T-cell (primary cell): ENCODE data around the gene GPHA2. TPM values are rescaled to one million over a fixed set of nuclear protein-coding genes. Genes with fewer than 3 reads are reported as not detected.
A peak's percentile ranks its signal among the peaks of the same experiment; 100 is the strongest.

Experiments used
- ATAC-seq, 4 experiments: fragments of 200-7000 bp in 3 of 4; fragments of 150-1000 bp in 1 of 4; cut with Tn5 transposase; replicated peaks in 1 of 4; 1 replicate in 3 of 4; 2 replicates in 1 of 4; pipeline ENCODE4 v1.10.0; 2021; ENCODE audit warnings: moderate library complexity in 3 of 4, mild to moderate bottlenecking in 2 of 4, moderate number of reproducible peaks in 1 of 4
- CTCF ChIA-PET, 2 donors: fragments of 300-600 bp; sonication (Branson Sonifier 250); formaldehyde crosslinking; loops; one replicate each; lab custom pipeline; 2022; ENCODE audit warnings: antibody characterized with exemption in 2 of 2; lab: Charles Lee
- POLR2A ChIA-PET, 2 donors: fragments of 300-600 bp; sonication (Branson Sonifier 250); formaldehyde crosslinking; loops; one replicate each; lab custom pipeline; 2022; ENCODE audit warnings: antibody characterized with exemption in 2 of 2; lab: Charles Lee
- DNase-seq, 35 experiments: peaks; one replicate each; pipeline versions ENCODE4 v3.0.0 to v3.0.0-alpha.2; 2013 to 2023
- H3K27ac ChIP-seq: one replicate; pipeline ENCODE4 v1.5.1; 2013; ENCODE audit warnings: low read length
- H3K27me3 ChIP-seq, 2 experiments: replicated peaks in 1 of 2; 1 replicate in 1 of 2; 2 replicates in 1 of 2; pipeline versions ENCODE4 v1.6.1 to v1.7.0; 2013; ENCODE audit warnings: low read length in 1 of 2, mixed read lengths in 1 of 2; ENCODE audit not compliant: control insufficient read depth in 2 of 2, insufficient read depth in 2 of 2; ENCODE audit errors: extremely low read depth in 1 of 2
- H3K36me3 ChIP-seq, 2 donors: 1 replicate in 1 of 2; 2 replicates in 1 of 2; pipeline versions ENCODE4 v1.6.1 to v1.7.0; 2013; ENCODE audit warnings: low read length in 1 of 2; ENCODE audit not compliant: control insufficient read depth in 2 of 2, insufficient read depth in 1 of 2; ENCODE audit errors: extremely low read depth in 1 of 2
- H3K4me1 ChIP-seq, 2 experiments: 1 replicate in 1 of 2; 2 replicates in 1 of 2; pipeline versions ENCODE4 v1.6.1 to v1.7.0; 2013; ENCODE audit warnings: low read length in 2 of 2, mixed read lengths in 1 of 2; ENCODE audit not compliant: insufficient read depth in 2 of 2, control insufficient read depth in 1 of 2; ENCODE audit errors: extremely low read depth in 1 of 2
- H3K4me3 ChIP-seq, 2 donors: 1 replicate in 1 of 2; 2 replicates in 1 of 2; pipeline versions ENCODE4 v1.5.1 to v1.7.0; 2013; ENCODE audit warnings: mild to moderate bottlenecking in 2 of 2, low read length in 1 of 2, moderate library complexity in 1 of 2; ENCODE audit not compliant: control insufficient read depth in 1 of 2; ENCODE audit errors: extremely low read depth in 1 of 2
- H3K9me3 ChIP-seq: 2 replicates; pipeline ENCODE4 v1.7.0; 2013
- H3K27ac Mint-ChIP-seq, 2 donors: one replicate each; pipeline ENCODE4 v1.8.0; 2020 to 2021; ENCODE audit warnings: mild to moderate bottlenecking in 2 of 2, mixed read lengths in 2 of 2
- H3K27me3 Mint-ChIP-seq, 2 donors: one replicate each; pipeline ENCODE4 v1.8.0; 2021 to 2022; ENCODE audit warnings: mixed read lengths in 2 of 2
- H3K36me3 Mint-ChIP-seq: one replicate; pipeline ENCODE4 v1.8.0; 2021; ENCODE audit warnings: mixed read lengths
- H3K4me1 Mint-ChIP-seq, 3 donors: one replicate each; pipeline ENCODE4 v1.8.0; 2020 to 2022; ENCODE audit warnings: mixed read lengths in 3 of 3, mild to moderate bottlenecking in 1 of 3
- H3K4me3 Mint-ChIP-seq, 3 donors: one replicate each; pipeline ENCODE4 v1.8.0; 2020 to 2022; ENCODE audit warnings: mild to moderate bottlenecking in 3 of 3, mixed read lengths in 3 of 3, moderate library complexity in 3 of 3
- H3K9me3 Mint-ChIP-seq, 3 donors: one replicate each; pipeline ENCODE4 v1.8.0; 2020 to 2022; ENCODE audit warnings: mixed read lengths in 3 of 3
- WGBS: methylation state at CpG from one replicate; pipeline ENCODE4 v1.1.5; 2013; ENCODE audit warnings: missing lambda C conversion rate; ENCODE audit not compliant: insufficient coverage; 5-methylcytosine and 5-hydroxymethylcytosine counted together
- total RNA-seq, 35 experiments: library from RNA in 6 of 35; stranded (reverse) in 6 of 35; fragments of 120-200 nt in 1 of 35; gene quantifications; one replicate each; pipeline versions ENCODE4 v1.2.1 to v1.2.4 and lab custom pipeline; 2013 to 2026

Gene GPHA2
- total RNA-seq, 5 donors from 2014 or later (not counting 1 experiment from before 2014, with no cell fraction given): 0.90 TPM; not detected in 4

DNA sequence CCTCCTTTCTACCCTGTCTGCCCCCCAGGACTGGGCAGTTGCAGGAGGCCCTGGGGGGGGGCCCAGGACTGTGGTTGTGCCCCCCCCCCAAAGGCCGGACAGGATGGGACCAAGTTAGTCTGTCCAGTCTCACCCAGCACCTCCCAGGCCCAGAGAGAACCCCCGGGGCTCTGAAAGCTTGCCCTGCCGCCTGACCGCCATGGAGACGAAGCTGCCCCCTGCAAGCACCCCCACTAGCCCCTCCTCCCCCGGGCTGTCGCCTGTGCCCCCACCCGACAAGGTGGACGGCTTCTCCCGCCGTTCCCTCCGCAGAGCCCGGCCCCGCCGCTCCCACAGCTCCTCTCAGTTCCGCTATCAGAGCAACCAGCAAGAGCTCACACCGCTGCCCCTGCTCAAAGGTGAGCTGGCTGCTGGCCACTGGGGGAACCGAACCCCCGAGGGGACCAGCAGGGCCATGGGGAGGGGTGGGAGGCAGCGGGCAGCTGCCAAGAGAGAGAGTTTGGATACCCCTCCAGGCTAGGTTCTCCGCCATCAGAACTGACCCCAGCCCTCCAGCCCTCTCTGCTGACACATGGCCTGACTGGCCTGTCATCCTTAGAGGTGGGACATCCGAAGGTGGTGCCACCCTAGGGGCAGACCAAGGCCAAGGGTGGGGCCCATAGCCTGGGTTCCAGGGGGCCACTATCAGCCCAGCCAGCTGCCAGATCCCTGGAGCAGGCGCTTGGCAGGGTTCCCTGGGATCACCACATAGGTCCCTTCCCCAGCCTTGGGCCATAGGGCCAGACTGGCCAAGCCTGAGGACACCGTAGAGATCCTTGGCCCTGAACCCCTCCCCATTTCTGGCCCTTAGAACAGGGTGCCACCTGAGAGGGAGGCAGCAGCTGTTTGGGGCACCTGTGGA, 9.9 kb downstream of the GPHA2 start:
- peaks cover 14 to 23% (median 18%) of the 10 kb centered on the region in 3 donors for H3K4me1 Mint-ChIP-seq
- H3K4me1 ChIP-seq: peaks cover 0 to 28% of the 10 kb centered on the region in 2 experiments
- H3K4me3 ChIP-seq: peak overlapping the region; percentile 71 to 72
- DNase-seq (no peak), ATAC-seq (no peak)
- no peaks in the 10 kb centered on the region for H3K27me3 ChIP-seq
- no peaks in the 10 kb centered on the region for H3K9me3 ChIP-seq
- POLR2A ChIA-PET: interaction anchor here in 1 of 2 donors (0.6 kb wide), 1 partner anchor 639 kb away, joined by 5 read pairs; no protein-coding TSS in a partner anchor
- peak overlapping the region; percentile 90 to 94 (median 93) for H3K4me3 Mint-ChIP-seq
- H3K9me3 Mint-ChIP-seq: no peaks in the 10 kb centered on the region
- H3K36me3 Mint-ChIP-seq: peaks cover 19% of the 10 kb centered on the region
- CTCF ChIA-PET: no interaction called here
- WGBS: 92% methylated on average over 18 of the region's 24 CpGs
- H3K27ac Mint-ChIP-seq: no peak overlapping the region
- peaks cover 10 to 13% of the 10 kb centered on the region in 2 donors for H3K36me3 ChIP-seq
- H3K27me3 Mint-ChIP-seq: no peaks in the 10 kb centered on the region
- H3K27ac ChIP-seq: no peak overlapping the region

DNA sequence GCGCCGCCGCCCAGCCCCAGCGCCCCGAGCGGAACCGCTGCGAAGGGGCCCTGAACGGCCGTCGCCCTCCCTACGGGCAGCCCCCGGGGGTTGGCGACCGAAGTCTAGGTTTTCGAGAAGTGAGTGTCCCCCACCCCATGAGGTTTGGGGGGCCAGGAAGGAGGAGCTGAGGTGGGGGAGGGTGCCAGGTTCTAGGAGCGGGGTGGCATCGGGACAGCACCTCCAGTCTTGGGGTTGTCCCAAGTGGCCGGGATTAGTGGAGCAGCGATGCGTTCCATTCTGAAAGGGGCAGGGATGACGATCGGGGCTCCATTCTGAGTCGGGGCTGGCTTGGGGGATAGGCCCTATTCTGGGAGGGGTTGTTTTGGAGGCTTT, 10.8 kb downstream of the GPHA2 start:
- Mint-ChIP-seq H3K27me3 (no peaks in the 10 kb centered on the region), H3K27ac (peak overlapping the region in 1 of 2 donors; percentile 39), H3K9me3 (no peaks in the 10 kb centered on the region), H3K4me1 (peaks cover 14 to 23% (median 18%) of the 10 kb centered on the region in 3 donors), H3K4me3 (peak overlapping the region; percentile 90 to 94 (median 93)), H3K36me3 (peaks cover 10% of the 10 kb centered on the region)
- POLR2A ChIA-PET: interaction anchor here in 1 of 2 donors (0.5 to 1.0 kb wide), 2 partner anchors 107 to 146 kb away, joined by 3 read pairs; partner anchors contain the start of gene SF1
- no peaks in the 10 kb centered on the region for H3K9me3 ChIP-seq
- CTCF ChIA-PET: interaction anchor here in 1 of 2 donors (1.2 kb wide), 1 partner anchor 193 kb away, joined by 5 read pairs; the partner anchor contains the start of gene ZNHIT2
- H3K36me3 ChIP-seq: peaks cover 7 to 8% of the 10 kb centered on the region in 2 donors
- H3K27me3 ChIP-seq: no peaks in the 10 kb centered on the region
- no peak for DNase-seq
- peak overlapping the region; percentile 71 to 72 for H3K4me3 ChIP-seq
- peaks cover 0 to 28% of the 10 kb centered on the region in 2 experiments for H3K4me1 ChIP-seq
- WGBS: 9% methylated on average over 16 of the region's 24 CpGs
- no peak overlapping the region for H3K27ac ChIP-seq
- no peak for ATAC-seq

- WGBS: 3% methylated on average over 35 of the region's 47 CpGs
- Histone ChIP-seq H3K27me3 (no peaks in the 10 kb centered on the region), H3K27ac (peak within 1 kb of the TSS; percentile 89), H3K4me3 (peak within 1 kb of the TSS; percentile 71 to 72), H3K9me3 (no peaks in the 10 kb centered on the region), H3K4me1 (peaks cover 0 to 28% of the 10 kb centered on the region in 2 experiments), H3K36me3 (peaks cover 7 to 8% of the 10 kb centered on the region in 2 donors)
- peak within 1 kb of the TSS; percentile 90 to 94 (median 93) for H3K4me3 Mint-ChIP-seq
- CTCF ChIA-PET: interaction anchor here in 1 of 2 donors (0.5 to 1.3 kb wide), 4 partner anchors 80 to 845 kb away, joined by 3 to 5 read pairs (median 4); partner anchors contain the start of genes CDC42BPG and ZNHIT2
- no peaks in the 10 kb centered on the region for H3K27me3 Mint-ChIP-seq
- ATAC-seq (peak; percentile 92 to 96 (median 94)), DNase-seq (peak; percentile 82 to 95 (median 90))
- peaks cover 5% of the 10 kb centered on the region for H3K36me3 Mint-ChIP-seq
- no peaks in the 10 kb centered on the region for H3K9me3 Mint-ChIP-seq
- H3K27ac Mint-ChIP-seq: peak within 1 kb of the TSS; percentile 99
- POLR2A ChIA-PET: interaction anchor here (0.5 to 1.1 kb wide), 5 partner anchors 12 to 146 kb away, joined by 3 to 6 read pairs (median 4); partner anchors contain the start of gene SF1 (in 1 of the 2)
- H3K4me1 Mint-ChIP-seq: peaks cover 14 to 23% (median 18%) of the 10 kb centered on the region in 3 donors
Observed at GRCh38 chr11:64923944-64924909, 11.5 kb downstream of the GPHA2 start, which contains the start of gene PPP2R5B. TSS of gene PPP2R5B (plus strand) at chr11:64924689. CDS start at chr11:64925735, 1,046 bp downstream.

GRCh38 chr11:64923151-64923661, 12.5 kb downstream of the GPHA2 start:
- 99% methylated on average over 10 of the region's 11 CpGs for WGBS
- H3K27ac ChIP-seq: peak overlapping the region; percentile 89
- DNase-seq (no peak), ATAC-seq (no peak)
- Mint-ChIP-seq H3K27ac (peak overlapping the region; percentile 99), H3K9me3 (no peaks in the 10 kb centered on the region), H3K27me3 (no peaks in the 10 kb centered on the region), H3K36me3 (peaks cover 5% of the 10 kb centered on the region), H3K4me1 (peaks cover 14 to 23% (median 19%) of the 10 kb centered on the region in 3 donors), H3K4me3 (no peak overlapping the region)
- ChIA-PET CTCF (interaction anchor here in 1 of 2 donors (1.3 kb wide), 1 partner anchor 79 kb away, joined by 4 read pairs; the partner anchor contains the start of gene CDC42BPG), POLR2A (interaction anchor here in 1 of 2 donors (1.1 kb wide), 1 partner anchor 11 kb away, joined by 4 read pairs; no protein-coding TSS in a partner anchor)
- no peaks in the 10 kb centered on the region for H3K9me3 ChIP-seq
- peaks cover 3 to 8% of the 10 kb centered on the region in 2 donors for H3K36me3 ChIP-seq
- no peak overlapping the region for H3K4me3 ChIP-seq
- no peaks in the 10 kb centered on the region for H3K27me3 ChIP-seq
- peaks cover 0 to 28% of the 10 kb centered on the region in 2 experiments for H3K4me1 ChIP-seq

GRCh38 chr11:64921384-64921783, 14.3 kb downstream of the GPHA2 start:
- Histone ChIP-seq H3K4me1 (peaks cover 0 to 41% of the 10 kb centered on the region in 2 experiments), H3K4me3 (no peak overlapping the region), H3K27me3 (no peaks in the 10 kb centered on the region), H3K36me3 (no peaks in the 10 kb centered on the region), H3K9me3 (no peaks in the 10 kb centered on the region), H3K27ac (no peak overlapping the region)
- no peak overlapping the region for H3K4me3 Mint-ChIP-seq
- H3K27ac Mint-ChIP-seq: no peak overlapping the region
- ATAC-seq: no peak
- H3K27me3 Mint-ChIP-seq: no peaks in the 10 kb centered on the region
- ChIA-PET POLR2A (no interaction called here), CTCF (no interaction called here)
- no peaks in the 10 kb centered on the region for H3K36me3 Mint-ChIP-seq
- H3K9me3 Mint-ChIP-seq: no peaks in the 10 kb centered on the region
- no CpG with 5 or more reads among the region's 3 CpGs for WGBS
- no peak for DNase-seq
- peaks cover 31 to 37% (median 33%) of the 10 kb centered on the region in 3 donors for H3K4me1 Mint-ChIP-seq
